HG03064 (cell line): ENCODE data around the gene ALPI.

Experiments
- ATAC-seq: cut with Tn5 transposase; IDR thresholded peaks from one replicate; pipeline ENCODE4 v1.9.1; 2021; ENCODE audit warnings: low read depth; ENCODE audit not compliant: unreplicated experiment

ALPI gene

DNA sequence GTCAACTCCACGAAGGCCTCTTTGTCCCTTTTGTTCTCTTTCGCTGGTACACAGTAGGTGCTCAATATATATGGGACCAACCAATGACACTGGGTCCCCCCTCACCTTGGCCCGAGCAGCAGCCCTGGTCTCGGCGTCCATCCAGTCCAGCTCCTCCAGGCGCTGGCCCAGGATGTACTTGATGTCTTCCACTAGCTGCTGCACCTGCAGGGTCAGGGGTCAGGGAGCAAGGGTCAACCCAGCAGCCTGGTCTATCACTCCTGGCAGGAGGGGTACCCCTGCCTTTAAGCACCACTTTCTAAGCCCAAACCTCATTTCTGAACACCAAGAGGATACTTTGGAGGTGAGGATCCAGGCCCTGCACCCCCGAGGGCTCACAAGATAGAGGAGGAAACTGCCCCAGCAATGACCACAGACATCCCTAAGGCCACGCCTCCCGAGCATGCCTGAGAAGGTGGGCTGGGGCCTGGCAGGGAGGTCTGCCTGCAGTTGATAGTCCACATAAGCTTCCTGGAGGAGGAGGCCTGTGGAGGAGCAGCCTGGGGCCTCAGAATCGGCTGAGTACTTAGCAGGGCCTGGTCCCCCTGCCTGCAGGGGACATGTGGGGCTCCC lies 27.5 kb downstream of the ALPI start:
- ATAC-seq = no peak

DNA sequence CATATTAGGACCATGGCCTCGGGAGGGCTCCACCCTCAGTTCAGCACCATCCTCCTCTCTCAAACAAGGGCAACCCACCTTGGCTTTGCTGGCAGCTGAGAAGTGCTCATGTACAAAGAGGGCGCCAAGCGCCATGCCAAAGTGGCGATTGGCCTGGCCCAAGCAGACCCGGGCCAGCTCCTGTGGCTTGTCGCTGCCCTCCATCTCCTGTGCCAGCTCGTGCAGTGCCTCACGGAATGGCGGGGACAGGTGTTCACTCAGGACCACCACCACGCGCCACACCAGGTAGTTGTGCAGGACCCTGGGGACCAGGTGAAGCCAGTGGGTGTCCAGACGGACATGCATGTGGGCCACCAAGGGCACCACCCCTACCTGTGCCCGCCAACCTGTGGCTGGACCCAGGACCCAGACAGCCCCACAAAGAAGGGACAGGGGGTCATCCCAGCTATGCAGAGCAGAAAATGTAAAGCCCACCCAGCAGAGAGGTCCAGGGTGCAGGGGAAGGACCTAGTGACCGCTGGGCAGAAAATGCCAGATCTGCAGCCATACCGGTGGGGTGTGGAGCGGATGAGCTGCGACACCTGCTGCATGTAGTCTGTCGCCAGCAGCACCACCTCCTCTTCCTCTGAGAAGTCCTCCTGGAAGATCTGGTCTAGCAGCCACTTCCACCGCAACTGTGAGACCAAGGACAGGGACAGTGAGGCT lies 28.1 kb downstream of the ALPI start:
- ATAC-seq = no peak

GRCh38 chr2:232484628-232485347 lies 28.8 kb downstream of the ALPI start:
- ATAC-seq = no peak

DNA sequence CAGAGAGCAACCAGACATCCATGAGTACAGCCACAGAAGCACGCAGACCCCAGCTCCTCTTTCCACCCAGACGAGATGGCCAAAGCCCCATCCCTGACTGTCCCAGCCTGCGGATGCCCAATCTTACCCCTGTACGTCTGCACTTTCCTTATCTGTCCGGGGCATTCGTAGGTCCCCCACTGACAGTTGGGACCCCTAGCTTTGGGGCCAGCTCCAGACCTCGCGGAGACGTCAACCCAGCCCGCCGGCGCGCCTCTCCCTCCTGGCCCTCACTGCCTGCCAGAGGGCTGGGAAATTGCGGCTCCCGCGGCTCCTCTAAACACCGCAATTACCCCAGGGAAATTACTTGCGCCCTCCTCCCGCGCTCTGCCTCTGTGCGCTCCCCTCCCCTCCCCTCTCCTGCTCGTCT lies 29.4 kb downstream of the ALPI start:
- ATAC-seq = no peak

DNA sequence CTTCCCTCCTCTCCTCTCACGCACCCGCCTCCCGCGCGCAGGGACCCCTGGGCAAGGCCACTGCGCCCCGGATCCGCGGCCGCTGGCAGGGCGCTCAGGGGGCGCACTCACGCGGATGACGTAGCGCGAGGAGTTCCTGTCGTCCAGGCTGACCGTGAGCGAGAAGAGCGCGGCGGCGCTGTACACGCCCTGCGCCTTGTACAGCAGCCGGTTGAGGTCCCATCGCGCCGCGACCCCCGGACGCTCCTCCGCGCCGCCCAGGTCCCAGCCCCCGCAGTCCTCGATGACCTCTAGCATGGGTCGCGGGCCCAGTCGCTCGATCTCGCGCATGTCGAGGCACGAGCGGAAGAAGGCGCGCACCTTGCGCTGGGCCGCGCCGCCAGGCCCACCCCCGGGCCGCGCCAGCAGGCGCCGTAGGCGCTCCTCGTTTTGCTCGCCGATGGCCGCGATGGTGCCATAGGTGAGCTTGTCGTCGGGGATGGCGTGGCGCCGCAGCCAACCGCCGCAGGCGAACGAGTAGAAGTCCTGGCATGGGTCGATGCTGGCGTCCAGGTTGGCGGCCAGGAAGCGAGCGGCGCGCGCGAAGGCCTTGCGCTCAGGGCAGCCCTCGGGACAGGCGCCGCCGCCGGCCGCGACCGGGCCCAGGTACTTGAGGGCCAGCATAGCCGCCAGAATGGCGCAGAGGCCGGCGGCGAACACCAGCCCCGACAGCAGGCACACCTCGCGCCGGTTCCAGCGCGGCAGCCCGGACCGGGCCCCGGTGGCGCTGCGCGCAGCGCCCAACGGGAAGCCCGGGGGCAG lies 30.0 kb downstream of the ALPI start:
- ATAC-seq = no peak

DNA sequence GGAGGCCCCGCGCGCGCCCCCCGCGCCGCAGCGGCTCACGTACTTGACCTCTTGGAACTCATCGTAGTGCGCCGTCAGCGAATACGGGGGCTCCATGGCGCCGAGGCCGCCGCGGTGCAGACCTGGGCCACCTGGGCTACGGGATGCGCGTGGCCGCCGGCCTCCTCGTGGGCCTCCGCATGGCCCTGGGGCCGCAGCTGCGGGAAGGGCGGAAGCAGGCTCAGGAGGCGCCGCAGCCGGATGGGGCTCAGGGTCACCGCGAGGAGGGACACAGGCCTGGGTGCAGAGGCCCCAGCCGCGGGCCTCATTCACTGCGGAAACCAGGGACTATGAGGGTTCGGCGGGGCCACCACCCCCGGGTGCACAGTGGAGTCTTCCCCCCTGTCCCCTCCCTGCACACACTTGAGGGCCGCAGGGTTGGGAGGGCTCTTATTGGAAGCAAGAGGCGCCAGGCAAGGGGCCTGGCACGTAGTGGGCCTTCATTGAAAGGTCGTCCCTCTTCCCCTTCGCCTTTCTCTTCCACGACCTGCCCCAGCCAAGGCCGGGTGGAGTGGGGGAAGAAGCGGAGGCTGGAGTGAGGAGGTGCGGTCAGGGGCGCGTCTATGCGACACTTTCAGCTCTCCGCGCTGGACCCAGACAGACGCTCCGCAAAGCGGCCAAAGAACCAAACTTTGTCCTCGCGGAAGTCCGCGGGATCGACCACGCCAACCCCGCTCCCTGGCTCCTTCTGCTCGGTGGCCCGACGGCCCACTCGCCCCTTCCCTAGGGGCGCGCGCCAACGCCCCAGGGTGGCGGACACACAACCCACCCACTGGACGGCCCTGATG lies 30.8 kb downstream of the ALPI start:
- no peak for ATAC-seq

DNA sequence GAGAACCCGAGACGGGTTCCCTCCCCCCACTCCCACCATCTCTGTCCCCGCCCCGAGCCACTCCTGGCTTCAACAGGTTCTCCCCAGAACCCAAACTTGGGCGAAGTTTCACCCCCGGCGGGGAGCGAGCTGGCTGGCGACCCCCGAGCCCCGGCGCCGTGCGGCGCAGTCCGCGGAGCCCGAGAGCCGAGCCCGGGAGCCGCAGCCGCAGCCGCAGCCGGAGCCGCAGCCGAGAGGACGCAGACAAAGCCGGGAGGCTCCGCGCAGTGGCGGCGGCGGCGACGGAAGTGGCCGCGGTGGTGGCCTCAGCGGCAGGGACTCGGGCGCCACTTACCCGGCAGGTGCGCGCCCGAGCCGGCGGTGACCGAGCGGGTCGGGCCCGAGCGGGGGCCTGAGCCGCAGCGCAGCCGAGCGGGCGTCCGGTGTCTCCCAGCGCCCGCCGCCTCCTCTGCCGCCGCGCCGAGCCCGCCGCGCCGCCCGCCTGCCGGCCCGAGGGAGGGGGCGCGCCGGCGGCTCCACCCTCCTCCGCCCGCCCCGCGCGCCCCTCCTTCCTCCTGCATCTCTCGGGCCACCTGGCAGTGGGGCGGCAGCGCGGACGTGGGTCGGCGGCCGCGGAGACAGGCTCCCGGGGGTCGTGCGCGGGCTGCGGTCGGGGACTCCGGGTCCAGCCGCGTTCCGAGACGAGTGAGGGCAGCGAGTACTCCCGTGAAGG lies 31.6 kb downstream of the ALPI start, which contains the start of gene ECEL1:
ECEL1 (minus strand) TSS at position 450 of the 712 bp plus-strand sequence. CDS start 1,181 bp downstream, outside the sequence.
- ATAC-seq = no peak

DNA sequence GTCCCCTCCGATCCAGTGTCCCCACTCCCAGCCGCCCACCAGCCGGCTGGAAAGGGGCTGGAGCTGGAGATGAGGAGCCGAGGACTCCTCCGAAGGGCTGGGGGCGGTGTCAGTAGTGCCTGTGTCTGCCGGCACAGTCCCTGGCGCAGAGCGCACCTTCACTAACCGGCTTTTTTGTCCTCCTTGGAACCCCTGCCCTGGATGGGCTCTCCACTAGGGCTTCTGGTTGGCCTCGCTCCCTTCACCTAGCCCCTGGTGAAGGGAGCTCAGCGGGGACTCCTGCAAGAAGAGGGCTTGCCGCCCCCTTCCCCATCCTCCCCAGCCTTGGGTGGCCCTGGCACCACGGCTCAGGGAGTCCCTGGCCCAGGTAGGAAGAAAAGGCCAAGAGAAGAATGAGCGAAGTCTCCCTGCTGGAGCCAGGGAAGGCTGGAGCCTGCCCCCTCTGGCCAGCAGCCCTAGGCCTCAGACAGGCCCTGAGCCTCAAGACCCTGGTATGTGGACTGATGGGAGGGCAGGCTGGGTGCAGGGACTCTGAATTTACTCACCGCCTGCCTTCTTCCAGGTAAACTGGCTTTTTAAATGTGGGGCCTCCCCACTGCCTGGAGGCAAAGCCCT lies 32.3 kb downstream of the ALPI start:
- no peak for ATAC-seq

GRCh38 chr2:232488721-232489300 lies 32.9 kb downstream of the ALPI start:
- ATAC-seq = no peak

DNA sequence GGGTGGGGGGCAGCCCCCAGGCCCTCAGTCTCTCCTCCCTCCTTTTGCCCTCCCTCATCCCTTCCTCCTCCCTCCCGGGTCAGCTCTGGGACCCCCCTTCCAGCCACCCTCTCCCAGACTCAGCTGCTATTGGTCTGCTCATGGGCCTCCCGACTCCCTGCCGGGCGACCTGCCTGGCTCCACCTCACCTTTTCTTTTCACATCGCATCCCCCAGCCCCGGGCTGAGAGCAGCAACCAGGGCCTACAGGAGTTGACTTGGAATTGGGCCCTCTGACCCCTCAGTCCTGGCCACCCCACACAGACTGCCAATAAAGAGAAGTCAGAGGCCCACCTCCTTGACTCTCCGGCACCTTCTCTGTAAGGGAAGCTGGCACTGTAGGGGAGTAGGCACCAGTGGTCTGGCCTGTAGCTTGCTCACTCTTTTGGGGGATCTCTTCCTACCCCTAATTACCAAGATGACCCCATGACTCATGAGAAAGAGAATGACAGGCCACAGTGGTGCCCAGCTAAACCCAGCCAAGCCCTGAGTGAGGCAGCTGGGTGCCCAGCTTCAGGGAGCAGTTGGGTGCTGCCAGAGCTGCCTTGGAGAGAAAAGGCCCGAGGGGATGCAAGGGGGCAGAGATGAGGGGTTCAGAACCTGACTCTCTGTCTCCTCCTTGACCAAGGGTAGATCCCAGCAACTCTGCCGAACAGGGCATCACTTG lies 33.7 kb downstream of the ALPI start:
- no peak for ATAC-seq

- ATAC-seq = no peak
Measured at GRCh38 chr2:232490221-232491138, 34.5 kb downstream of the ALPI start.

- ATAC-seq = no peak
Measured at GRCh38 chr2:232491139-232491780, 35.3 kb downstream of the ALPI start.

GRCh38 chr2:232492236-232492848 lies 36.4 kb downstream of the ALPI start:
- no peak for ATAC-seq

GRCh38 chr2:232492963-232493700 lies 37.2 kb downstream of the ALPI start:
- no peak for ATAC-seq

DNA sequence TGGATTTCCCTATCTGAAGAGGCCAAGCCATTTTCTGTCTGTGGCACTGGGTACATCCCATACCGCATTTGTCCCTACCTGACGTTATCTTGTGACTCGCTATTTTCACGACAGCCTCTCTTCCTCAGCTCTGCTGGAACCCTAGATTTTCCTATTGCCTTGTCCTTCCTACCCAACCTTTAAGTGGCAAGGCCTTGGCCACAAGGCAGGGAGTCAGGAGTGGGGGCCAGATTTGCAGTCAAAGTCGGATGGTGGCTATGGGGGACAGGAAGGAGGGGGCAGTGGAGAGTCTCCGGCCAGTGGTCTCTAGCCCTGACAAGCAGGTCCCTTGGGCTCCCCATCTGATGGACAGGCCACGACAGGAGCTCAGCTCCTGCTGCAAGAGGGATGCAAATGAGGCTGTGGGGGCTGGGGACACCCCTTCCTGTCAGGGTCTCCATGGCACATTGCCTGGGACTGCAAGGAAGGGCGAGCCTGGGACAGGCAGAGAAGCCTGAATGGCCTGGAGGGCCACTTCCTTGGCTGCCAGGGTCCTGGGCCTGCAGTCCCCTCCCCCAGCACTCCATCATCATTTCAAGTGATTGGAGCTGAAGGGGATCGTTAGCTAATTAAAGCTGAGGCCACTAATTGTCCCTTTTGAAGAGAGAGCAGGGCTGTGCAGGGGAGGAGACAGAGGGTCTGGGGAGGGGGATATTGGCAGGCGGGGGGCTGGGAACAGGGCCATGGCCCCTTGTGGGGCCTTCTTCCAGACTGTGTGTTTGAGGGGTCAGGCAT lies 37.9 kb downstream of the ALPI start:
- no peak for ATAC-seq
